Transverse colon (tissue), 4 donors: ENCODE results near the gene DNAJB8. TPM values are rescaled to one million over a fixed set of nuclear protein-coding genes. Genes with fewer than 3 reads are reported as not detected.

Experiments used
- DNase-seq: peaks from one replicate; pipeline ENCODE4 v3.0.0-alpha.2; 2019
- H3K27ac ChIP-seq, 4 donors: fragments of 200-600 bp; sonication (generic); 2 replicates each; pipeline ENCODE4 v1.5.1; 2016 to 2018; ENCODE audit warnings: inconsistent platforms in 4 of 4
- H3K27me3 ChIP-seq: fragments of 200-600 bp; sonication (generic); 2 replicates; pipeline ENCODE4 v1.5.1; 2017; ENCODE audit warnings: inconsistent platforms
- H3K36me3 ChIP-seq, 4 donors: fragments of 200-600 bp; sonication (generic); 2 replicates each; pipeline ENCODE4 v1.5.1; 2017 to 2019; ENCODE audit warnings: inconsistent platforms in 4 of 4
- H3K4me1 ChIP-seq, 4 donors: fragments of 200-600 bp; sonication (generic); 2 replicates each; pipeline ENCODE4 v1.5.1; 2017 to 2020; ENCODE audit warnings: inconsistent platforms in 4 of 4
- H3K4me3 ChIP-seq, 4 donors: fragments of 200-600 bp; sonication (generic); 1 replicate in 1 of 4; 2 replicates in 3 of 4; pipeline versions ENCODE4 v1.5.1 to v1.6.1; 2017 to 2019; ENCODE audit warnings: inconsistent platforms in 4 of 4
- H3K9me3 ChIP-seq, 2 donors: fragments of 200-600 bp; sonication (generic); 2 replicates each; pipeline ENCODE4 v1.5.1; 2017 to 2019; ENCODE audit warnings: inconsistent platforms in 2 of 2
- EP300 ChIP-seq: sonication (generic); formaldehyde crosslinking; IDR thresholded peaks from one replicate; pipeline ENCODE4 v1.6.1; 2017; ENCODE audit warnings: antibody characterized with exemption, low read depth
- POLR2A ChIP-seq: fragments of 450-650 bp; IDR thresholded peaks from one replicate; pipeline ENCODE4 v1.6.1; 2016; ENCODE audit warnings: antibody characterized with exemption, mild to moderate bottlenecking, moderate library complexity
- POLR2AphosphoS5 ChIP-seq, 3 donors: sonication (generic); formaldehyde crosslinking; IDR thresholded peaks; one replicate each; pipeline ENCODE4 v1.6.1; 2016; ENCODE audit warnings: antibody characterized with exemption in 3 of 3
- WGBS, 2 donors: methylation state at CpG; one replicate each; pipeline ENCODE4 v1.1.5; 2018; ENCODE audit warnings: low coverage in 1 of 2; 5-methylcytosine and 5-hydroxymethylcytosine counted together
- in situ Hi-C, 4 donors: fragments of 200-750 bp; cut with MboI; loops; one replicate each; pipeline versions ENCODE4 v1.15.0 to v1.15.1; 2017; ENCODE audit warnings: low sequenced_read_pairs in 3 of 4, low pct_ligation_motif_present in 1 of 4, low pct_unique_long_range_greater_than_20kb in 1 of 4
- intact Hi-C: fragments of 100-400 bp; cut with DNase I; formaldehyde crosslinking; loops from one replicate; pipeline ENCODE4 v1.15.1; 2023; ENCODE audit warnings: low total_unique reads
- total RNA-seq, 4 donors: library from RNA; depleted of rRNA; stranded (reverse); fragments of >200 nt; gene quantifications; one replicate each; pipeline ENCODE4 v1.1.0, GENCODE V29; 2016
- TF ChIP-seq, protein P1 (sequence below), 5 experiments: fragments of 200-600 bp in 3 of 5; fragments of 450-650 bp in 2 of 5; sonication (generic) in 3 of 5; IDR thresholded peaks; 1 replicate in 2 of 5; 2 replicates in 3 of 5; pipeline ENCODE4 v1.5.1; 2016 to 2017; ENCODE audit warnings: antibody characterized with exemption in 5 of 5, inconsistent platforms in 3 of 5, mild to moderate bottlenecking in 2 of 5, moderate library complexity in 1 of 5

Gene DNAJB8
- total RNA-seq, 4 donors from 2014 or later = not detected

DNA sequence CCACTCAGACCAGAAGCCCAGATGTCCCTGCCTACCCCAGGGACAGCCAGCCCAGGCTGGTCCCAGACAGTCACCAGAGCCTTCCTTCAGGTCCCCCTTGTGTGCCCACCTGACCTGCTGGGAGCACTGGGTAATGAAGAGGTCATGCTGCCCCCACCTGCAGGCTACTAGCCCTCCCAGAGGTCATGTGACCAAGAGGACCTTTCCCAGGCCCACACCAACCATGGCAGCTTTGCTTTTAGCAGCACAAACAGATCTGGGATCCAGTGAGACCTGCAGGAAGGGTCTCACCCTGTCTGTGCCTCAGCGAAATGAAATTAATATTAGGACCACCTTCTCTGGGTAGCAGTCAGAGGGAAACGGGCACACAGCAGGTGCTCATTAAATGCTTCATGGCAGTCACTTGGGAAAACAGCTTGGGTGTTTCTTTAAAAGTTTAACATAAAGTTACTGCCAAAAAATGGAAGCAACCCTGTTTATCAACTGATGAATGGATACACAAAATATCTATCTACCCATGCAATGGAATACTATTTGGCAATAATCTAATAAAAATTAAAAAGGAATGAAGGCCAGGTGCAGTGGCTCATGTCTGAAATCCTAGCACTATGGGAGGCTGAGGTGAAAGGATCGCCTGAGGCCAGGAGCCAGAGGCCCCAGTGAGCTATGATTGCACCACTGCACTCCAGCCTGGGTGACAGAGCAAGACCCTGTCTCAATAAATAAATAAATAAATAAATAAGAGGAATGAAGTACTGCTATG, 43.7 kb downstream of the DNAJB8 start:
- intact Hi-C loops (no loop called here), in situ Hi-C loops (loop anchor here in 3 of 4 donors (10.0 kb wide), 2 partner anchors 172 to 182 kb away; no protein-coding TSS in a partner anchor)
- Histone ChIP-seq H3K36me3 (no peaks in the 10 kb centered on the region), H3K9me3 (no peaks in the 10 kb centered on the region), H3K27ac (no peak overlapping the region), H3K4me3 (no peak overlapping the region), H3K27me3 (peaks cover 13% of the 10 kb centered on the region), H3K4me1 (peaks cover 3 to 10% (median 5%) of the 10 kb centered on the region in 4 donors)
- 90 to 100% methylated on average over 1 to 3 of the region's 3 CpGs for WGBS, 2 donors
- TF ChIP-seq POLR2A (no peak), EP300 (no peak), POLR2AphosphoS5 (IDR thresholded peaks at IDR 0.05) (no peak)
- TF ChIP-seq, protein P1, sequence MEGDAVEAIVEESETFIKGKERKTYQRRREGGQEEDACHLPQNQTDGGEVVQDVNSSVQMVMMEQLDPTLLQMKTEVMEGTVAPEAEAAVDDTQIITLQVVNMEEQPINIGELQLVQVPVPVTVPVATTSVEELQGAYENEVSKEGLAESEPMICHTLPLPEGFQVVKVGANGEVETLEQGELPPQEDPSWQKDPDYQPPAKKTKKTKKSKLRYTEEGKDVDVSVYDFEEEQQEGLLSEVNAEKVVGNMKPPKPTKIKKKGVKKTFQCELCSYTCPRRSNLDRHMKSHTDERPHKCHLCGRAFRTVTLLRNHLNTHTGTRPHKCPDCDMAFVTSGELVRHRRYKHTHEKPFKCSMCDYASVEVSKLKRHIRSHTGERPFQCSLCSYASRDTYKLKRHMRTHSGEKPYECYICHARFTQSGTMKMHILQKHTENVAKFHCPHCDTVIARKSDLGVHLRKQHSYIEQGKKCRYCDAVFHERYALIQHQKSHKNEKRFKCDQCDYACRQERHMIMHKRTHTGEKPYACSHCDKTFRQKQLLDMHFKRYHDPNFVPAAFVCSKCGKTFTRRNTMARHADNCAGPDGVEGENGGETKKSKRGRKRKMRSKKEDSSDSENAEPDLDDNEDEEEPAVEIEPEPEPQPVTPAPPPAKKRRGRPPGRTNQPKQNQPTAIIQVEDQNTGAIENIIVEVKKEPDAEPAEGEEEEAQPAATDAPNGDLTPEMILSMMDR (IDR thresholded peaks at IDR 0.05) = no peak
- no peak for DNase-seq

DNA sequence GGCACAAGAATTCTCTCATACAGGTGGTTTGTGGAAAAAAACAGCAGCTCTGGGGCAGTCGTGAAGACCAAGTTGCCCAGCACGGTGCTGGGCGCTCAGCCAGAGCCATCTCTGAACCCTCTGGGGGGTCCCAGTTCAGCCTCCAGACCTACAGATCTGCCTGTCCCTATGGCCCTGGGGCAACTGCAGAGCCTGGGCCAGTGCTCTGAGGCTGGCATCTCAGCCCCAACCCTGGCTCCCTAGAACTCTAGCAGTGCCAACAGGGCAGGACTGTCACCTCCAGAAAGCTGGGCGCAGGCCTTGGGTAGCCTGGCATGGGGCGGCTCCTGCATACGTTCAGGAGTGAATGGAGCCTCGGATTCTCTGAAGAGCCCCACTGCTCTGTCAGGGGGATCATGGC, 44.7 kb downstream of the DNAJB8 start:
- H3K4me1 ChIP-seq = peaks cover 3 to 10% (median 5%) of the 10 kb centered on the region in 4 donors
- intact Hi-C loops = no loop called here
- in situ Hi-C loops = loop anchor here in 3 of 4 donors (10.0 kb wide), 2 partner anchors 173 to 183 kb away; no protein-coding TSS in a partner anchor
- H3K4me3 ChIP-seq = no peak overlapping the region
- H3K36me3 ChIP-seq = no peaks in the 10 kb centered on the region
- H3K9me3 ChIP-seq = no peaks in the 10 kb centered on the region
- H3K27me3 ChIP-seq = peaks cover 5% of the 10 kb centered on the region
- no peak for DNase-seq
- TF ChIP-seq POLR2AphosphoS5 (IDR thresholded peaks at IDR 0.05) (no peak), EP300 (no peak), POLR2A (no peak)
- TF ChIP-seq, protein P1 (IDR thresholded peaks at IDR 0.05) = no peak
- no peak overlapping the region for H3K27ac ChIP-seq
- 93% methylated on average over 7 of the region's 7 CpGs; no CpG with 5 or more reads in 1 of the 2 donors for WGBS, 2 donors

DNA sequence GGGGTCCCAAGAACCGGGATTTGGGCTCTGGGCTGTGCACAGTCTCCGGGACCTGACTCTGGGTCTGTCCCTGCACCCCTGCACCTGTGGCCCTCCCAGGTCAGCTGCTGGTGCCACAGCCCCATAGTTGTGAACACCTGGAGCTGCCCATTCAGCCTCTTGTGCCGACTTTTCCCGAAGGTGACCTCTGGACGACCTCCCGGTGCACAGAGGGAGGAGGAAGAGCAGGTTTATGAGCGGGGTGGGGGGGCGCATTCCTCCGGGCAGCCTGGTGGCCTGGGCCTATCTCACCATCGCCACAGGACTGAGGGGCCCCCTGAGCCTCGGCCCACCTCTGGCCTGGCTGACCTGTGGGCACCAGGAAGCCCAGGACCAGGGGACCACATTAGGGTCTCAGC, 45.3 kb downstream of the DNAJB8 start:
- no peak for DNase-seq
- H3K27me3 ChIP-seq = peaks cover under 1% of the 10 kb centered on the region
- no peak overlapping the region for H3K4me3 ChIP-seq
- intact Hi-C loops = no loop called here
- no peaks in the 10 kb centered on the region for H3K9me3 ChIP-seq
- H3K36me3 ChIP-seq = no peaks in the 10 kb centered on the region
- WGBS, 2 donors = 81% methylated on average over 11 of the region's 11 CpGs; no CpG with 5 or more reads in 1 of the 2 donors
- in situ Hi-C loops = loop anchor here in 3 of 4 donors (10.0 kb wide), 2 partner anchors 173 to 183 kb away; no protein-coding TSS in a partner anchor
- no peak overlapping the region for H3K27ac ChIP-seq
- peaks cover under 1 to 5% (median 2%) of the 10 kb centered on the region in 4 donors for H3K4me1 ChIP-seq
- TF ChIP-seq, protein P1 (IDR thresholded peaks at IDR 0.05) = no peak
- TF ChIP-seq POLR2AphosphoS5 (IDR thresholded peaks at IDR 0.05) (no peak), EP300 (no peak), POLR2A (no peak)

DNA sequence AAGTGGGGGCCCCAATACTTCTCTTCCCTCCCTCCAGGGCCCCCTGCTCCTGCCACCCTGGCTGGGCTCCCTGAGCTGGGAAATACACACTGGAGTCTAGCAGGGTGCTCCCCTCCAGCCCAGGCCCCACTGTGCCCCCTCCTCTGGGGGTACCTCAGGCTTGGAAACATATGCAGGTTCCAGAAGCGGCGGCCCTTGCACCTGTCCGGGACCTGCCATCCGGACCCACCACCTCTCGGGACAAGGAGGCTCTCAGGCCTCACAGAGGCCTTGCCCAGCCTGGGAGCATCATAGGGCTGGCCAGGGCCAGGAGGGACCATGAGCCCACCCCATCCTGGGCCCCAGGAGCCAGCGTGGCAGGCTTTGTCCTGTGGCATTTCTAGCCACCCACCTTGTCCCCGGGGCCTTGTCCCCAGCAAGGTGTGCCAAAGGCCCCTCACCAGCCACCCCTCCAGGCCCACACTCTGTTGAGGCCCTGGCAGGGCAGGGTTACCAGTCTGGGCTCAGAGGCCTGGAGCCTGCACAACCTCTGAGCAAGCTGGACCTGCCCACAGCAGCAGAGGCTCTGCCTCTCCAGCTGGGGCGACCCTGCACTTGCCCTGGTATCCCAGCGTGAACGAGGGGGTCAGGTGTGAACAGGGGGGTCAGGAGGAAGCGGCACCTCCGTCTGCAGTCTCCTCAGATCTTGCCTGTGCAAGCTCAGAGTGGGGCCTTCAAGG, 45.8 kb downstream of the DNAJB8 start:
- 100% methylated on average over 6 of the region's 12 CpGs; no CpG with 5 or more reads in 1 of the 2 donors for WGBS, 2 donors
- intact Hi-C loops (no loop called here), in situ Hi-C loops (loop anchor here in 3 of 4 donors (10.0 kb wide), 2 partner anchors 174 to 184 kb away; no protein-coding TSS in a partner anchor)
- H3K4me3 ChIP-seq = no peak overlapping the region
- H3K27ac ChIP-seq = no peak overlapping the region
- no peaks in the 10 kb centered on the region for H3K4me1 ChIP-seq
- no peak for DNase-seq
- TF ChIP-seq EP300 (no peak), POLR2A (no peak), POLR2AphosphoS5 (IDR thresholded peaks at IDR 0.05) (no peak)
- TF ChIP-seq, protein P1 (IDR thresholded peaks at IDR 0.05) = no peak
- no peaks in the 10 kb centered on the region for H3K27me3 ChIP-seq
- H3K36me3 ChIP-seq = no peaks in the 10 kb centered on the region
- H3K9me3 ChIP-seq = no peaks in the 10 kb centered on the region
